ENCODE data around the gene TCF12. TPM values are rescaled to one million over a fixed set of nuclear protein-coding genes. Genes with fewer than 3 reads are reported as not detected.

The TCF12 gene
- total RNA-seq, 1 experiment from 2014 or later: 76.7 TPM

DNA sequence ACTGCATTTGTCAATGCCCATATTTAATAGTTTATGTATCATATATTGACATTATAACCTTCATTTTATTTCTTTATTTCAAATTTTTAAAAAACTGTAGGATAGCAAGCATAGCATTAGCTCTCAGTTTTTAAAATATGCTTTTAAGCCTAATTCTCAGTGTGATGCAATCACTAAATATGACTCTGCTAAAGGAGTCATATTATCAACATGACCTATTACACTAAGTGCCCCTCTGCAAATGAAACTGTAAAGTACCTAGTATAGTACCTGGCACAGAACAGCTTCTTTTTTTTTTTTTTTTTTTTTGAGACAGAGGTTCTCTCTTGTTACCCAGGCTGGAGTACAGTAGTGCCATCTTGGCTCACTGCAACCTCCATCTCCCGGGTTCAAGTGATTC, 278.4 kb downstream of the TCF12 start:
- Histone ChIP-seq H4K5ac (ENCODE audit: insufficient read length, low read depth, low read length) (no peak overlapping the region), H3T11ph (ENCODE audit: low read length) (no peak overlapping the region), H3K56ac (ENCODE audit: insufficient read length, low read depth, low read length) (no peak overlapping the region), H2BK12ac (ENCODE audit: insufficient read length, low read depth, low read length) (no peak overlapping the region), H2BK5ac (ENCODE audit: insufficient read length, low read length) (no peak overlapping the region), H3K27ac (ENCODE audit: insufficient read length, low read depth, low read length) (no peak overlapping the region), H3K23ac (ENCODE audit: insufficient read length, low read depth, low read length) (no peak overlapping the region), H4K91ac (ENCODE audit: insufficient read length, low read depth, low read length) (no peak overlapping the region), H4K20me1 (ENCODE audit: control insufficient read depth, insufficient read depth, insufficient read length) (no peaks in the 10 kb centered on the region), H3K79me2 (ENCODE audit: insufficient read depth, low read length) (no peaks in the 10 kb centered on the region; the same call in 1 of the 2 replicates), H3K4ac (ENCODE audit: low read depth, low read length) (no peak overlapping the region), H3K14ac (ENCODE audit: insufficient read depth, low read length) (no peak overlapping the region), H3K9ac (ENCODE audit: extremely low read depth, insufficient read length, low read length) (no peak overlapping the region), H2BK120ac (ENCODE audit: low read depth, low read length, poor library complexity, severe bottlenecking) (no peak overlapping the region), H3K4me1 (ENCODE audit: insufficient read depth, low read length) (peaks cover 7% of the 10 kb centered on the region), H3K9me3 (ENCODE audit: control insufficient read depth, low read depth, low read length) (no peaks in the 10 kb centered on the region), H4K8ac (replicated peaks; ENCODE audit: insufficient read length, low read depth, low read length) (no peak overlapping the region), H2BK20ac (ENCODE audit: low read depth, low read length, poor library complexity, severe bottlenecking) (no peak overlapping the region), H3K18ac (ENCODE audit: insufficient read length, low read depth, low read length) (no peak overlapping the region), H2AFZ (ENCODE audit: low read length) (no peak overlapping the region), H3K79me1 (ENCODE audit: insufficient read depth, low read depth, low read length, poor library complexity, severe bottlenecking) (no peaks in the 10 kb centered on the region), H2BK15ac (ENCODE audit: low read depth, low read length) (no peak overlapping the region), H3K23me2 (ENCODE audit: insufficient read length, low read depth, low read length, poor library complexity, severe bottlenecking) (no peaks in the 10 kb centered on the region), H3K27me3 (ENCODE audit: insufficient read depth, low read length) (no peaks in the 10 kb centered on the region), H3K4me2 (ENCODE audit: insufficient read depth, insufficient read length, low read length) (no peak overlapping the region), H2AK5ac (ENCODE audit: insufficient read length, low read length) (no peak overlapping the region)
- H3K36me3 Mint-ChIP-seq (ENCODE audit: insufficient read depth in 1 of 3, low read depth in 3 of 3): peaks cover 3 to 28% (median 12%) of the 10 kb centered on the region in 3 experiments; a peak in 5 of 7 replicates
- TF ChIP-seq, protein P1, sequence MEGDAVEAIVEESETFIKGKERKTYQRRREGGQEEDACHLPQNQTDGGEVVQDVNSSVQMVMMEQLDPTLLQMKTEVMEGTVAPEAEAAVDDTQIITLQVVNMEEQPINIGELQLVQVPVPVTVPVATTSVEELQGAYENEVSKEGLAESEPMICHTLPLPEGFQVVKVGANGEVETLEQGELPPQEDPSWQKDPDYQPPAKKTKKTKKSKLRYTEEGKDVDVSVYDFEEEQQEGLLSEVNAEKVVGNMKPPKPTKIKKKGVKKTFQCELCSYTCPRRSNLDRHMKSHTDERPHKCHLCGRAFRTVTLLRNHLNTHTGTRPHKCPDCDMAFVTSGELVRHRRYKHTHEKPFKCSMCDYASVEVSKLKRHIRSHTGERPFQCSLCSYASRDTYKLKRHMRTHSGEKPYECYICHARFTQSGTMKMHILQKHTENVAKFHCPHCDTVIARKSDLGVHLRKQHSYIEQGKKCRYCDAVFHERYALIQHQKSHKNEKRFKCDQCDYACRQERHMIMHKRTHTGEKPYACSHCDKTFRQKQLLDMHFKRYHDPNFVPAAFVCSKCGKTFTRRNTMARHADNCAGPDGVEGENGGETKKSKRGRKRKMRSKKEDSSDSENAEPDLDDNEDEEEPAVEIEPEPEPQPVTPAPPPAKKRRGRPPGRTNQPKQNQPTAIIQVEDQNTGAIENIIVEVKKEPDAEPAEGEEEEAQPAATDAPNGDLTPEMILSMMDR (conservative IDR thresholded peaks at IDR 0.05): no peak
- H3K27ac Mint-ChIP-seq: peak overlapping the region in 1 of 3 experiments; percentile 96; a peak in 3 of 7 replicates
- H3K9me3 Mint-ChIP-seq: no peaks in the 10 kb centered on the region
- H3K4me1 Mint-ChIP-seq: peaks cover 43 to 50% of the 10 kb centered on the region in 2 experiments
- WGBS (ENCODE audit: extremely low coverage, insufficient read length, low lambda C conversion rate): no CpG with 5 or more reads among the region's 1 CpG
- 0 out of 5 replicates have a peak overlapping the region, but pooled peaks of 1 of the 2 experiments have one; percentile 56 for H3K4me3 Mint-ChIP-seq
- no peak for DNase-seq
- no peaks in the 10 kb centered on the region for H3K27me3 Mint-ChIP-seq (ENCODE audit: low read depth)

All from H9 (cell line).